ENCODE measurements around the gene EID3.

The EID3 gene

DNA sequence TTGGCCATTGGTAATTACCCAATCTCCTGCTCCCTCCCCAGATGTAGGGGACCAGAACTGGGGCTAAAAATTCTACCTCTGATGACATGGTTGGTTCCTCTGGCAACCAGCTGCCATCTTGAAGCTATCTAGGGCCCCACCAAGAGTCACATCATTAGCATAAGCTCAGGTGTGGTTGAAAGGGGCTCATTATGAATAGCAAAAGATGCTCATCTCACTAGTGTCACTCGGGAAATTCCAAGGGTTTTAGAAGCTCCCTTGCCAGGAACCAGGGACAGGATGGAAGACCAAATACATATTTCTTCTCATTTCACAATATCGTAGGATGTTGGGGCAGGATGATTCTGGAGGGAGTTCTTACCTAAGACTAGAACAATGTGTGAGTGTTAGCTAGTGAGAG lies 38.6 kb downstream of the EID3 start:
- DNase-seq, result no peak

- DNase-seq, result no peak
These were observed 39.2 kb downstream of the EID3 start for GRCh38 chr12:104342635-104343249.

DNA sequence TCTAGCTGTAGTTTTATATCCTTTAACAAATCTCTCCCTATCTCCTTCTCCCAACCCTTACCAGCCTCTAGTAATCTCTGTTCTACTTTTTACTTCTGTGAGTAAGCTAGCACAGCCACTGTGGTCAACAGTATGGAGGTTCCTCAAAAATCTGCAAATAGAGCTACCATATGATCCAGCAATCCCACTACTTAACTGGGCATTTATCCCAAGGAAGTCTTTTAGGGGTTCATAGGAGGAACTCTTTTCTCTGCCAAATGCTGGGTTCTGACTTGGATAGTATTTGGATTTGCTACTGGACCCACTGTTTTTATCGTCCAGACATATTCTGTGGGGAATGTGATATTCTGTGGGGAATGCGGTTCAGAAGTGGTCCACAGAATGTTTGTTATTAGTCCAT lies 41.1 kb downstream of the EID3 start:
- DNase-seq, result no peak

- no peak for DNase-seq
These were observed 41.9 kb downstream of the EID3 start for GRCh38 chr12:104345234-104346066.

GRCh38 chr12:104347374-104348075 lies 44.0 kb downstream of the EID3 start:
- DNase-seq, result no peak

DNA sequence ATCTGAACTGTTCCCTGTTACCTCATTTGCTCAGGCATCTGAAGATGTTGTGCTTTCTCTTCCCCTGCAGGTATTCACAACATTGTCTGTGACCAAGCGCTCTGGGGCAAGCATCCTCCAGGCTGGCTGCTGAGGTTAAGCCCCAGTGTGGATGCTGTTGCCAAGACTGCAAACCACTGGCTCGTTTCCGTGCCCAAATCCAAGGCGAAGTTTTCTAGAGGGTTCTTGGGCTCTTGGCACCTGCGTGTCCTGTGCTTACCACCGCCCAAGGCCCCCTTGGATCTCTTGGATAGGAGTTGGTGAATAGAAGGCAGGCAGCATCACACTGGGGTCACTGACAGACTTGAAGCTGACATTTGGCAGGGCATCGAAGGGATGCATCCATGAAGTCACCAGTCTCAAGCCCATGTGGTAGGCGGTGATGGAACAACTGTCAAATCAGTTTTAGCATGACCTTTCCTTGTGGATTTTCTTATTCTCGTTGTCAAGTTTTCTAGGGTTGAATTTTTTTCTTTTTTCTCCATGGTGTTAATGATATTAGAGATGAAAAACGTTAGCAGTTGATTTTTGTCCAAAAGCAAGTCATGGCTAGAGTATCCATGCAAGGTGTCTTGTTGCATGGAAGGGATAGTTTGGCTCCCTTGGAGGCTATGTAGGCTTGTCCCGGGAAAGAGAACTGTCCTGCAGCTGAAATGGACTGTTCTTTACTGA lies 44.9 kb downstream of the EID3 start:
- no peak for DNase-seq

GRCh38 chr12:104348994-104349494 lies 45.5 kb downstream of the EID3 start:
- DNase-seq, result no peak

DNA sequence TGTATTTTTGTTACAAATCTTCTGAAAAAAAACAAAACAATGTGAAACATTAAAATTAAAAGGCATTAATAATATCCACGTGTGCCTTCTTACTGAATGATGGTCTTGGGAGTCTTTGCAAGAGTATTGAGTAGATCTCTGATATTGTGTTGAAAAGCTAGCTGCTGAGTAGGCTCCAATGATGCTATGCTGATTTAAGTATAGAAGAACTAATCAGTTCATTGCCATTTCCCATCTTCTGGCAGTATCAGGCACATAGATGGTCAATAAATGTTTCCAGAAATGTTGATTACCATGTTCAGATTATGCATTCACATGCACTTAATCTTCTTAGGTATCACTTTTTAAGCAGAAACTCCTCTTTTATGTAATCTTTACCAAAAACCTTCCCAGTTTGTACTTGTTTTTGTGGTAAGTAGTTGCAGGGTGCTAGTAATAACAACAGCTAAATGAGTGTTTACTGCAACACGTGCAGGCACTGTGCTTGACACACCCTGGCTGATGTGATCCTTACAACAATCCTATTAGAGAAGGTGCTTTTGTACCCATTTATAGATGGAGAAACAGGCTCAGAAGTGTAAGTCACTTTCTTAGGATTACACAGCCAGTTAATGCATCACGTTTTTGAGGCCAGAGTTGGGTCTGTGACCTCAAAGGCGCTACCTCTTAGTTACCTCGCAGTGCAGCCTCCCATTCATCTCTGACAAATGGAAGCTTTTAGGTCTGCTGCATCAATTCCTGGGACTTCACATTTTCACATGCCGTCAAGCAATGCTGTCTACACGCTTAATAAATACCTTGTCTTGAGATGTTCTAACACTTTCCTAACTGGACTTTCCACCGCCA lies 46.9 kb downstream of the EID3 start:
- DNase-seq, result no peak

DNA sequence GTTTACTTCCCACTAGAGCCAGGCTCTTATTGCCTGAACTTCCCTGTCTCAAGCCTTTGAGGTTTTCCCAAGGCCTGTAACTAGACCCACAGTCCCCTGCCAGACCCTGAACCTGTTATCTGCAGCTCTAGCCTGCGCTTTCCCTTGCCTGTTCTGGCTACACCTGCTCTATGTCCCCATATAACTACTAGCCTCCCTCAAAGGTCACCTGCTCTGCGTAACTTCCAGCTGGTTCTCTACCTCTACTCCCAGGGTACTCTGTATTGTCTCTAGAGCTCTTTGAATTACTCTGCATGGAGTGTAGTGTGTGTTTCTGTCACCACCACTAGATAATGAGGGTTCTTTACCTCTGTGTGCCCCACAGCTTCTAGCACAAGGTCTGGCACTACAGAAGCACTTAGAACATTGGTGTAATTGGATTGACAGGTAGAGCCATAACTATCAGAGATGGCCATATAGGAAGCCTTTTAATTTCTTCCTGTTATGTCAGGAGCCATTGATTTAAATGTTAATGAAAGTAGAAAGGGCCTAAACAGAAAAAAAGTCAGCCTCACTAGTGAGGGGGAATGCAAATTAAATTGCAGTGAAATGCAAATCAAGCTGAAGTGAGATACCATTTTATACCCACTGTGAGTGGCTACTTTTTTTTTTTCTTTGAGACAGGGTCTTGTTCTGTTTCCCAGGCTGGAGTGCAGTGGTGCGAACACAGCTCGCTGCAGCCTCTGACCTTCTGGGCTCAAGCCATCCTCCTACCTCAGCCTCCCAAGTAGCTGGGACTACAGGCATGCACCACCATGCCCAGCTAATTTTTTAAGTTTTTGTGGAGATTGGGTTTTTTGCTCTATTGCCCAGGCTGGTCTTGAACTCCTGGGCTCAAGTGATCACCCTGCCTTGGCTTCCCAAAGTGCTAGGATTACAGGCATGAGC lies 47.8 kb downstream of the EID3 start:
- DNase-seq, result no peak

DNA sequence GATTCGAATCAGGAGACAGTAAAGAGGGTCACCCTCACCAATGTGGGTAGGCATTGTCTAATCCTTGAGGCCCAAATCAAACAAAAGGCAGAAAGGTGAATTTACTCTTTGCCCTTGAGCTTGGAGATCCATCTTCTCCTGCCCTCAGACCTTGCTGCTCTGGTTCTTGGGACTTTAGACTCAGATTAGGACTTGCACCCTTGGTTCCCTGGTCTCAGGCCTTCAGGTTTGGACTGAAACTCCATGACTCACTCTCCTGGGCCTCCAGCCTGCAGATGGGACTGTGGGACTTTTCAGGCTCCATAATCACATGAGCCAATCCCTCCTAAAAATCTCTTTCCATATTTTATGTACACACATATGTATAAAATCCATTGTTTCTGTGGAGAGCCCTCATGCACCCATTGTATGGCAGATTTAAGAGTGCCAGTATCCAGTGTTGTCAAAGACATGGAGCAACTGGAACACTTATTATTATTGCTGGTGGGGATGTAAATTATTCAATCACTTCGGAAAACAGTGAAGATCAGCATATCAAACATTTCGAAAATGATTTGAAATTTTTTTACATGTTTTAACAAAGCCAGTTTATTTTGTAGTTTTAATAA lies 48.7 kb downstream of the EID3 start:
- no peak for DNase-seq

DNA sequence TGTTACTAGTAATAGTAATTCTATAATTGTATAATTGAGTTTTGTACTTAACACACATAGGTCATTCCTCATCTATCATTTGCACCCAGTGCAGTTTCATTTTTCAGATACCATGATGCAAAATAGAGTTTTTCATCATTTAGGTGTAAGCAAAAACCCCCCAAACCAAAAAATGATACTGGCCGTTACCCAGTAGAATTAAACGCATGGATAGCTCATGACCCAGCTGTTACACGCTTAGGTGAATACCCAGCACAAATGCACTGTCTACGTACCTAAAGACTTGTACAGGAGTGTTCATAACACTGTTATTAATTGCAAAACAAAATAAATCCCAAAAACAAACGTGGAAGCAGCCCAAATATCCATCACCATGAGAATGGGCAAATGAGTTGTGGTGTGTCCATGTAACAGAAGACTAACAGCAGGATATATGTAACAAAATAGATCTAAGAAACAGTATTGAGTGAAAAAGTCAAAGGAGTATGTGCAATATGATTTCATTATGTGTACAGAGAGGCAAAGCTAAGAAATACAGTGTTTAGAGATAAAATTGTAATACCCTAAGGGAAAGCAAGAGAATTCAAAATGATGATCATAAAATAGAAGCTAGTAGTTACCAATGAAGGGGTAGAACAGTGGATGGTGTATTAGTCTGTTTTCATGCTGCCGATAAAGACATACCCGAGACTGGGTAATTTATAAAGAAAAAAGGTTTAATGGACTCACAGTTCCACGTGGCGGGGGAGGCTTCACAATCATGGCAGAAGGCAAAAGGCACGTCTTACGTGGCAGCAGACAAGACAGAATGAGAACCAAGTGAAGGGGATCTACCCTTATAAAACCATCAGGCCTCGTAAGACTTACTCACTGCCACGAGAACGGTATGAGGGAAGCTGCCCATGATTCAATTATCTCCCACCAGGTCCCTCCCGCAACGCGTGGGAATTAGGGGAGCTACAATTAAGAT lies 49.8 kb downstream of the EID3 start:
- DNase-seq, result no peak

DNA sequence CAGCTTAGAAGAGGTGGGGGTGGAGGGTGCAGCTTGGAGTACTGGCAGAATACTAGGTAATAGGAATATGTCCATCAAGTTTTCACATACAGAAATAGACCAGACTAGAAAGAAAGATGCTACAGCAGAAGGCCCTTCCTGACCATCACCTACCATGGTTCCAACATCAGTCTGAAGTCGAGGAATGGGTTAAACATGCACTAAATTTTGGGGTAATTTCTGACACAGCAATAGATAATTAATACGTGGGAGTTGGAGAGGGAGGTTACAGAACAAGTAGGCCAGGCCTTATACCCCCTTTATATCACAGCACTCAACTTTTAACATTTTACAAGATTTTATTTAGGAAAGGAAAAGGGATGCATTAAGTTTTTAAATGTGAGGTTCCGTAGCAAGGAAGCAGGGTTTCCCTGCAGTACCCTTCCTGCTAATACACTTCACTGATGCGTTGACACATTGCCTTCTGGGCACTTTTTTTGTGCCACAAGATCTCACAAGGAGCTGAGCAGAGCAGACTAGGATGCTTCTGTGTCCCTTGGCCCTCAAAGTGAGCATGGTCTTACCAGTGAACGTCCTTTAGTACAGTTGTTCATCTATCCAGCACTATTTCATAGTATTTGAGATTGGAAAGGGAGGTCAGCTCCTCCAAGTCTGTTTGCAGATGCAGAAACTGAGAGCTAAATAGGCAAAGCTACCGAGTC lies 50.8 kb downstream of the EID3 start:
- no peak for DNase-seq
